Neural cell (in vitro differentiated cells): ENCODE results near the gene ARHGAP40. TPM values are rescaled to one million over a fixed set of nuclear protein-coding genes. Genes with fewer than 3 reads are reported as not detected.

Source experiments
- H2AFZ ChIP-seq: fragments of 200-600, 300-800 bp; sonication (generic), shearing (Covaris generic); 2 replicates; pipeline ENCODE4 v1.6.0; 2014; ENCODE audit warnings: low read depth, mild to moderate bottlenecking, antibody characterized with exemption, low read length, moderate library complexity
- H3F3A ChIP-seq: fragments of 200-600 bp; shearing (Covaris generic); 2 replicates; pipeline ENCODE4 v1.6.1; 2016; ENCODE audit warnings: mild to moderate bottlenecking, moderate library complexity, mixed read lengths, antibody characterized with exemption, low read length; ENCODE audit not compliant: insufficient read depth, poor library complexity, severe bottlenecking
- H3K27ac ChIP-seq: fragments of 200-600, 300-800 bp; sonication (generic), shearing (Covaris generic); 2 replicates; pipeline ENCODE4 v1.5.1; 2014; ENCODE audit warnings: mild to moderate bottlenecking, low read length, moderate library complexity
- H3K27me3 ChIP-seq: fragments of 300-800, 200-600 bp; sonication (generic), shearing (Covaris generic); 2 replicates; pipeline ENCODE4 v1.6.0; 2014; ENCODE audit warnings: mild to moderate bottlenecking, low read depth, low read length, moderate library complexity; ENCODE audit not compliant: insufficient read depth
- H3K36me3 ChIP-seq: fragments of 300-800, 200-600 bp; sonication (generic), shearing (Covaris generic); 2 replicates; pipeline ENCODE4 v1.5.1; 2014; ENCODE audit warnings: mild to moderate bottlenecking, antibody characterized with exemption, low read length, moderate library complexity; ENCODE audit not compliant: insufficient read depth
- H3K4me2 ChIP-seq: fragments of 300-800, 200-600 bp; sonication (generic), shearing (Covaris generic); 2 replicates; pipeline ENCODE4 v1.6.0; 2014; ENCODE audit warnings: mild to moderate bottlenecking, low read length
- H3K4me3 ChIP-seq: fragments of 300-800, 200-600 bp; sonication (generic), shearing (Covaris generic); 2 replicates; pipeline ENCODE4 v1.5.1; 2014; ENCODE audit warnings: mild to moderate bottlenecking, low read length, moderate library complexity
- H3K79me2 ChIP-seq: fragments of 200-600 bp; shearing (Covaris generic); replicated peaks from 2 replicates; pipeline ENCODE4 v1.6.0; 2014; ENCODE audit warnings: mild to moderate bottlenecking, low read length, moderate library complexity; ENCODE audit not compliant: insufficient read depth
- H3K9ac ChIP-seq: fragments of 300-800, 200-600 bp; sonication (generic), shearing (Covaris generic); 2 replicates; pipeline ENCODE4 v1.6.1; 2016; ENCODE audit warnings: mild to moderate bottlenecking, low read length, mixed read lengths
- H3K9me2 ChIP-seq: fragments of 200-600 bp; shearing (Covaris generic); 2 replicates; pipeline ENCODE4 v1.6.1; 2016; ENCODE audit warnings: mild to moderate bottlenecking, low read length, mixed read lengths; ENCODE audit not compliant: insufficient read depth
- H3K9me3 ChIP-seq: fragments of 200-600, 300-800 bp; sonication (generic), shearing (Covaris generic); 2 replicates; pipeline ENCODE4 v1.6.1; 2016; ENCODE audit warnings: mild to moderate bottlenecking, mixed run types, low read length, moderate library complexity, mixed read lengths
- H4K20me1 ChIP-seq: fragments of 200-600 bp; shearing (Covaris generic); 2 replicates; pipeline ENCODE4 v1.6.1; 2016; ENCODE audit warnings: mild to moderate bottlenecking, mixed run types; ENCODE audit not compliant: insufficient read depth
- CTCF ChIP-seq: fragments of 450-650 bp; IDR thresholded peaks from 2 replicates; pipeline ENCODE4 v1.5.1; 2014; ENCODE audit warnings: antibody characterized with exemption, mild to moderate bottlenecking, moderate library complexity; ENCODE audit not compliant: poor library complexity, severe bottlenecking
- EP300 ChIP-seq: fragments of 450-650 bp; conservative IDR thresholded peaks from 2 replicates; pipeline ENCODE4 v1.6.1; 2014; ENCODE audit warnings: antibody characterized with exemption, mild to moderate bottlenecking, moderate library complexity; ENCODE audit not compliant: poor library complexity, severe bottlenecking
- EZH2 ChIP-seq: fragments of 200-600, 300-800 bp; shearing (Covaris generic), sonication (generic); IDR thresholded peaks from 2 replicates; pipeline ENCODE4 v1.6.1; 2014; ENCODE audit warnings: antibody characterized with exemption, low read length, borderline replicate concordance, mild to moderate bottlenecking; ENCODE audit not compliant: insufficient read depth, poor library complexity, severe bottlenecking
- MXI1 ChIP-seq: fragments of 450-650 bp; conservative IDR thresholded peaks from 2 replicates; pipeline ENCODE4 v1.6.1; 2014; ENCODE audit warnings: antibody characterized with exemption, mild to moderate bottlenecking; ENCODE audit not compliant: poor library complexity, severe bottlenecking
- POLR2AphosphoS5 ChIP-seq: IDR thresholded peaks from 2 replicates; pipeline ENCODE4 v1.6.1; 2012
- RAD21 ChIP-seq: fragments of 450-650 bp; conservative IDR thresholded peaks from 2 replicates; pipeline ENCODE4 v1.6.1; 2014; ENCODE audit warnings: antibody characterized with exemption, mild to moderate bottlenecking, moderate library complexity
- REST ChIP-seq: IDR thresholded peaks from 2 replicates; pipeline ENCODE4 v1.6.1; 2012; ENCODE audit warnings: borderline replicate concordance
- SMC3 ChIP-seq: fragments of 450-650 bp; conservative IDR thresholded peaks from 2 replicates; pipeline ENCODE4 v1.6.1; 2014; ENCODE audit warnings: antibody characterized with exemption, mild to moderate bottlenecking, moderate library complexity; ENCODE audit not compliant: poor library complexity
- TAF1 ChIP-seq: IDR thresholded peaks from 2 replicates; pipeline ENCODE4 v1.6.1; 2012; ENCODE audit warnings: low read depth
- polyA plus RNA-seq: library from polyadenylated mRNA; depleted of rRNA; stranded (reverse); fragments of >200 nt; gene quantifications from 2 replicates; pipeline ENCODE4 v1.2.3, GENCODE V29; 2014

Gene ARHGAP40
- polyA plus RNA-seq, 1 donor from 2014 or later: 0.61 TPM

- Histone ChIP-seq H3K9me2 (no peaks in the 10 kb centered on the region), H3K79me2 (no peaks in the 10 kb centered on the region), H3F3A (no peaks in the 10 kb centered on the region), H3K9ac (no peak overlapping the region), H4K20me1 (no peaks in the 10 kb centered on the region), H3K4me2 (no peak overlapping the region), H3K9me3 (no peaks in the 10 kb centered on the region), H3K4me3 (no peak overlapping the region), H3K27me3 (no peaks in the 10 kb centered on the region), H3K36me3 (no peaks in the 10 kb centered on the region), H2AFZ (no peak overlapping the region), H3K27ac (no peak overlapping the region)
- TF ChIP-seq SMC3: no peak
- TF ChIP-seq EP300: no peak
- no peak for TF ChIP-seq MXI1
- no peak for TF ChIP-seq CTCF
Observed at GRCh38 chr20:38607351-38607750, 5.7 kb downstream of the ARHGAP40 start.

- H2AFZ ChIP-seq: no peak overlapping the region
- no peaks in the 10 kb centered on the region for H3K36me3 ChIP-seq
- H3K9me2 ChIP-seq: no peaks in the 10 kb centered on the region
- no peaks in the 10 kb centered on the region for H4K20me1 ChIP-seq
- no peaks in the 10 kb centered on the region for H3F3A ChIP-seq
- H3K27me3 ChIP-seq: no peaks in the 10 kb centered on the region
- H3K79me2 ChIP-seq: no peaks in the 10 kb centered on the region
- no peak for TF ChIP-seq EZH2
- TF ChIP-seq RAD21: no peak
- no peak for TF ChIP-seq REST
- no peak for TF ChIP-seq EP300
- no peak for TF ChIP-seq POLR2AphosphoS5
- TF ChIP-seq CTCF: no peak
- no peak for TF ChIP-seq TAF1
- no peak for TF ChIP-seq MXI1
- TF ChIP-seq SMC3: no peak
- H3K27ac ChIP-seq: no peak overlapping the region
- H3K4me3 ChIP-seq: no peak overlapping the region
- H3K9me3 ChIP-seq: no peaks in the 10 kb centered on the region
- no peak overlapping the region for H3K9ac ChIP-seq
- no peak overlapping the region for H3K4me2 ChIP-seq
Observed at GRCh38 chr20:38608188-38608587, 6.6 kb downstream of the ARHGAP40 start.
